ENCODE data around the gene SIRT2. TPM values are rescaled to one million over a fixed set of nuclear protein-coding genes. Genes with fewer than 3 reads are reported as not detected.

SIRT2 gene
- total RNA-seq, 1 donor from 2014 or later = 60.1 TPM

DNA sequence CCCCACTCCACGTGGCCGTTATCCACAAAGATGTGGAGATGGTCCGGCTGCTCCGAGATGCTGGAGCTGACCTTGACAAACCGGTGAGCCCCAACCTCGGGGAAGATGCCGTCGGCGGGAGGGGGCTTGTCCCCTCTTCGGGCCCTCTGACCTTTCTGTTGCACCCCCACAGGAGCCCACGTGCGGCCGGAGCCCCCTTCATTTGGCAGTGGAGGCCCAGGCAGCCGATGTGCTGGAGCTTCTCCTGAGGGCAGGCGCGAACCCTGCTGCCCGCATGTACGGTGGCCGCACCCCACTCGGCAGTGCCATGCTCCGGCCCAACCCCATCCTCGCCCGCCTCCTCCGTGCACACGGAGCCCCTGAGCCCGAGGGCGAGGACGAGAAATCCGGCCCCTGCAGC is 7.8 kb upstream of the SIRT2 start:
- TF ChIP-seq, protein P1, sequence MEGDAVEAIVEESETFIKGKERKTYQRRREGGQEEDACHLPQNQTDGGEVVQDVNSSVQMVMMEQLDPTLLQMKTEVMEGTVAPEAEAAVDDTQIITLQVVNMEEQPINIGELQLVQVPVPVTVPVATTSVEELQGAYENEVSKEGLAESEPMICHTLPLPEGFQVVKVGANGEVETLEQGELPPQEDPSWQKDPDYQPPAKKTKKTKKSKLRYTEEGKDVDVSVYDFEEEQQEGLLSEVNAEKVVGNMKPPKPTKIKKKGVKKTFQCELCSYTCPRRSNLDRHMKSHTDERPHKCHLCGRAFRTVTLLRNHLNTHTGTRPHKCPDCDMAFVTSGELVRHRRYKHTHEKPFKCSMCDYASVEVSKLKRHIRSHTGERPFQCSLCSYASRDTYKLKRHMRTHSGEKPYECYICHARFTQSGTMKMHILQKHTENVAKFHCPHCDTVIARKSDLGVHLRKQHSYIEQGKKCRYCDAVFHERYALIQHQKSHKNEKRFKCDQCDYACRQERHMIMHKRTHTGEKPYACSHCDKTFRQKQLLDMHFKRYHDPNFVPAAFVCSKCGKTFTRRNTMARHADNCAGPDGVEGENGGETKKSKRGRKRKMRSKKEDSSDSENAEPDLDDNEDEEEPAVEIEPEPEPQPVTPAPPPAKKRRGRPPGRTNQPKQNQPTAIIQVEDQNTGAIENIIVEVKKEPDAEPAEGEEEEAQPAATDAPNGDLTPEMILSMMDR (IDR thresholded peaks at IDR 0.05) = no peak
- H3K4me3 ChIP-seq = no peak overlapping the region
- H3K9me3 ChIP-seq = no peaks in the 10 kb centered on the region
- no peak for DNase-seq
- H3K36me3 ChIP-seq = peaks cover 51% of the 10 kb centered on the region
- peak in 1 of 2 donors; percentile 7 for ATAC-seq
- H3K27me3 ChIP-seq (ENCODE audit: low read depth) = peaks cover 12% of the 10 kb centered on the region
- no peak overlapping the region for H3K27ac ChIP-seq
- no peaks in the 10 kb centered on the region for H3K4me1 ChIP-seq
- intact Hi-C loops (cut with DNase I) = no loop called here

DNA sequence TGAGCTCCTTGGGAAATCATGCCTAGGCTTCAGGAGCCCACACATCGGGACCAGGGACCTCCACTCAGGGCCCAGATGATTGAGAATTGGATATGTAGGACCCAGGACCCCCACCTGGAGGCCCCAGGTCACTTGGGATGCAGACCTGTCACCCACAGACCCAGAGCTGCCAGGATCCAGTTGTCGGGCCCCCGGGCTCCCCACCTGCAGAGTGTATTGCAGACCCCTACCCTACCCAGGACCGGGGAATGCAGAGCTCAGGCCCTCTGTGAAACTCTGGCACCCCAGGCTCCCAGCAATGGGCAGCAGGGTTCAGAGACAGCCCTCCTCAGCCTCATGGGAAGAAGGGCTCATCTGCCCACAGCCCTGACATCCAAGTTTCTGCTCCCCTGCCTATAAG is 6.2 kb upstream of the SIRT2 start:
- H3K27me3 ChIP-seq (ENCODE audit: low read depth) = no peaks in the 10 kb centered on the region
- H3K36me3 ChIP-seq = peaks cover 51% of the 10 kb centered on the region
- no peaks in the 10 kb centered on the region for H3K9me3 ChIP-seq
- ATAC-seq = no peak
- intact Hi-C loops (cut with DNase I) = no loop called here
- H3K4me1 ChIP-seq = peaks cover 9% of the 10 kb centered on the region
- DNase-seq = no peak
- TF ChIP-seq, protein P1 (IDR thresholded peaks at IDR 0.05) = no peak
- no peak overlapping the region for H3K4me3 ChIP-seq
- H3K27ac ChIP-seq = no peak overlapping the region

DNA sequence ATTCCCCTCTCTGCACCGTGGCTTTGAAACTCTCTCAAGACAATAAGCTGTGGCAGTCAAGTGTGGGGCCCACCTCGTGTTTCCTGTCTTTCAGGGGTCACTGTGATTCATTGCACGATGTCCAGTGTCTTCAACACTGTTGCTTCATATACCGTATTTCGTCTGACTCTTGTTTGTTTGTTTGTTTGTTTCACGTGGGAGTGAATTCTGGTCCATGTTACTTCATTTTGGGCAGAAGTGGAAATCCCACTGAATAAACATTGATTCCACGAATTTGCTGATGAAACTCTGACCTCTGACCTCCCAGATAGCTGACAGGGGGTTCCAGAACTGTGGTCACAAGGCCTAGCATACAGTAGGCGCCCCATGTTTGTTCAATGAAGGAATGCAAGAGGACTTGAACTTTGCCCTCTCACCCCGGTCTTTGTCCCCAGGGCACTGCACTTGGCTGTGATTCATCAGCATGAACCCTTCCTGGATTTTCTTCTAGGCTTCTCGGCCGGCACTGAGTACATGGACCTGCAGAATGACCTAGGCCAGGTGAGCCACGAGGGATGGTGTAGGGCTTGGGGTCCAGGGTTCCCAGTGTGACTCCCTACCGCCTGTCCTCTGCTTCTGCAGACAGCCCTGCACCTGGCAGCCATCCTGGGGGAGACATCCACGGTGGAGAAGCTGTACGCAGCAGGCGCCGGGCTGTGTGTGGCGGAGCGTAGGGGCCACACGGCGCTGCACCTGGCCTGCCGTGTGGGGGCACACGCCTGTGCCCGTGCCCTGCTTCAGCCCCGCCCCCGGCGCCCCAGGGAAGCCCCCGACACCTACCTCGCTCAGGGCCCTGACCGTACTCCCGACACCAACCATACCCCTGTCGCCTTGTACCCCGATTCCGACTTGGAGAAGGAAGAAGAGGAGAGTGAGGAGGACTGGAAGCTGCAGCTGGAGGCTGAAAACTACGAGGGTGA is 5.4 kb upstream of the SIRT2 start:
- no peak overlapping the region for H3K27ac ChIP-seq
- H3K4me3 ChIP-seq = no peak overlapping the region
- H3K9me3 ChIP-seq = no peaks in the 10 kb centered on the region
- intact Hi-C loops (cut with DNase I) = no loop called here
- no peaks in the 10 kb centered on the region for H3K27me3 ChIP-seq (ENCODE audit: low read depth)
- peak in 1 of 2 donors; percentile 33 for ATAC-seq
- H3K36me3 ChIP-seq = peaks cover 51% of the 10 kb centered on the region
- TF ChIP-seq, protein P1 (IDR thresholded peaks at IDR 0.05) = no peak
- peaks cover 13% of the 10 kb centered on the region for H3K4me1 ChIP-seq
- no peak for DNase-seq

DNA sequence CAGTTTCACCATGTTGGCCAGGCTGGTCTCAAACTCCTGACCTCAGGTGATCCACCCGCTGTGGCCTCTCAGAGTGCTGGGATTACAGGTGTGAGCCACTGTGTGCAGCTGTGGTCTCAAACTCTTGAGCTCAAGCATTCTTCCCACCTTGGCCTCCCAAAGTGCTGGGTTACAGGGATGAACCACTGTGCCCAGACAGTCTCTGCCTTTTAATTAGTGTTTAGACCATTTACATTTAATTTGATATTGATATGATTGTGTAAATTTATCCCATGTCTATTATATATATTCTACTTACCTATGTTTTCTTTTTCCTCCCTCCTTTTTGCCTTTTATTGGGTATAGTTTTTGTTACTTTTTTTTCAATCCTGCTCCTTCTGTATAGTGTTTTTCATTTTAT is 2.3 kb upstream of the SIRT2 start:
- Histone ChIP-seq H3K4me1 (peaks cover 26% of the 10 kb centered on the region), H3K27me3 (ENCODE audit: low read depth) (no peaks in the 10 kb centered on the region), H3K36me3 (peaks cover 23% of the 10 kb centered on the region), H3K27ac (peak overlapping the region; percentile 91), H3K9me3 (no peaks in the 10 kb centered on the region), H3K4me3 (no peak overlapping the region)
- intact Hi-C loops (cut with DNase I) = no loop called here
- no peak for ATAC-seq
- DNase-seq = no peak
- TF ChIP-seq, protein P1 (IDR thresholded peaks at IDR 0.05) = no peak

DNA sequence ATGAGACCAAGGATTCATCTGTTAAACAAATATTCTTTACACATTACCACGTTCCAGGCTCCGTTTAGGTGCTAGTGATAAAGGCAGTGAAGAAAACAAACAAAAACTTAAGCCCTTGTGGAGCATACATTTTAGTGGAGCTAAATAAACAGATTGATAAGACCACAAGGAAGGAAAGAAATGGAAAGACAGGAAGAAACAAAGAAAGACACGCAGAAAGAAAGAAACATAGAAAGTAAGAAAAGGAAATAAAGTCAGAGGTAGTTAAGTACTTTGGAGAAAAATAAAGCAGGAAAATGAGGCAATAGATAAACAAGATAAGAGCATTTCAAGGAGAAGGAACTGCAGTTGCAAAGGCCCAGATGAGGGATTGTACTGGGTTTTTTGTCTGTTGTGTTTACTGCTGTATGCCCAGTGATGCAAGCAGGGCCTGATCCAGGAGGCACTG is 1.3 kb upstream of the SIRT2 start:
- ATAC-seq = no peak
- intact Hi-C loops (cut with DNase I) = no loop called here
- no peak for DNase-seq
- Histone ChIP-seq H3K27me3 (ENCODE audit: low read depth) (no peaks in the 10 kb centered on the region), H3K36me3 (peaks cover 18% of the 10 kb centered on the region), H3K4me3 (peak overlapping the region; percentile 74), H3K4me1 (peaks cover 26% of the 10 kb centered on the region), H3K27ac (peak overlapping the region; percentile 91), H3K9me3 (no peaks in the 10 kb centered on the region)
- TF ChIP-seq, protein P1 (IDR thresholded peaks at IDR 0.05) = no peak
